Effector CD8-positive, alpha-beta T cell (primary cell): ENCODE results near the gene TGIF1.
"Not testable (repeated sequence)": the region's sequence is repeated elsewhere in the genome, so short reads cannot be mapped to it uniquely, and the experiment has no call there.

Experiments
- DNase-seq: peaks from one replicate; lab custom pipeline; 2025; lab: John Stamatoyannopoulos, UW

TGIF1 gene

DNA sequence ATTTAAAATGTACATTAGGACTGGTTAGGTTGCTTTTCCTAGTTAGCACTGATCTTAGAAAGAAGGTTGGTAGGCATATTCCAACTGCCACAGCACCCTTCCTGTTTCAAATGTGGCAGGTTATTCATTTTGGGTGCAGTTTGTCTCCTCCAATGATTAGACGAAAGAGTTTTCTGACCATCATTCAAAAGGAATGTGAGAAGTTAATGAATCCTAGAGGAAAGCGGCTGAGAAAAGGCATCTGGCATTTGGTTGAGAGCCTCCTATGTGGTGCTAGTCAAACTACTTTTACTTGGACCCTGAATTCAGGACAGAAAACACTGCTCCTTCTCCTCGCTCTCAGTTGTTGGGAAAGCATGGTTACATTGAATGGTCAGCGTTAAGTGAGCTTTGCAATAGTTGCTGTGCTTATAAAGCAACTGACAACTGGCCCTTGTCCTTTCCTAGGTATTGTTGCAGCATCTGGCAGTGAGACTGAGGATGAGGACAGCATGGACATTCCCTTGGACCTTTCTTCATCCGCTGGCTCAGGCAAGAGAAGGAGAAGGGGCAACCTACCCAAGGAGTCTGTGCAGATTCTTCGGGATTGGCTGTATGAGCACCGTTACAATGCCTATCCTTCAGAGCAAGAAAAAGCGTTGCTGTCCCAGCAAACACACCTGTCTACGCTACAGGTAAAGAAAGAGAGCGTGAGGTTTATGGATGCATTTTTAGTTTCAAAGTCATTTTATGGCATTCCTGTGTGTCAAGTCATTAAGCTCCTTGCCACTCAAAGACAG lies 6.1 kb downstream of the TGIF1 start:
- no peak for DNase-seq

DNA sequence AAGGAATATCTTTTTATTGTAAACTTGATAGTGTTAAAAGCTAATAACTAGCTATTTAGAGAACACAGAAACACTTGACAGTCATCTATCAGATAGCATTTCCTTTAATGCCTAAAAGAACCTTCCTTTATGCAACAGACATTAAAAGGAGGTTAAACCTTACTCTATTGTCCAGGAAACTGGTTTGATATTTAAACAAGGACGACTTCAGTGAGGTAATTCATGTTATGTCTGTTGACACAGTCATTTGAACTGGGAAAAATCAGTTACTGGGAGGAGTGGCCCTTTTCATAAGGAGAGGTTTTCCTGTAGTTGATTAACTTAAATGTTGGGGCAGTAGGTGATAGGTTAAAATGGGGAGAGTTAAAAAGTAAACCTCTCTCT lies 6.7 kb downstream of the TGIF1 start:
- DNase-seq, result no peak

DNA sequence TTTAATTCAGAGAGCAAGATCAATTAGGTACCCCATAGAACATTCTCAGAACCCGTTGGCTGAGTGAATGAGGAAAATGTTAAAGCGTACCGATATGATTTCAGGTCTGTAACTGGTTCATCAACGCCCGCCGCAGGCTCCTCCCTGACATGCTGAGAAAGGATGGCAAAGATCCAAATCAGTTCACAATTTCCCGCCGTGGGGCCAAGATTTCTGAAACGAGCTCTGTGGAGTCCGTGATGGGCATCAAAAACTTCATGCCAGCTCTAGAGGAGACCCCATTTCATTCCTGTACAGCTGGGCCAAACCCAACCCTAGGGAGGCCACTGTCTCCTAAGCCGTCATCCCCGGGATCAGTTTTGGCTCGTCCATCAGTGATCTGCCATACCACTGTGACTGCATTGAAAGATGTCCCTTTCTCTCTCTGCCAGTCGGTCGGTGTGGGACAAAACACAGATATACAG lies 7.3 kb downstream of the TGIF1 start:
- DNase-seq, result no peak

GRCh38 chr18:3458378-3458777 lies 8.4 kb downstream of the TGIF1 start:
- no peak for DNase-seq

DNA sequence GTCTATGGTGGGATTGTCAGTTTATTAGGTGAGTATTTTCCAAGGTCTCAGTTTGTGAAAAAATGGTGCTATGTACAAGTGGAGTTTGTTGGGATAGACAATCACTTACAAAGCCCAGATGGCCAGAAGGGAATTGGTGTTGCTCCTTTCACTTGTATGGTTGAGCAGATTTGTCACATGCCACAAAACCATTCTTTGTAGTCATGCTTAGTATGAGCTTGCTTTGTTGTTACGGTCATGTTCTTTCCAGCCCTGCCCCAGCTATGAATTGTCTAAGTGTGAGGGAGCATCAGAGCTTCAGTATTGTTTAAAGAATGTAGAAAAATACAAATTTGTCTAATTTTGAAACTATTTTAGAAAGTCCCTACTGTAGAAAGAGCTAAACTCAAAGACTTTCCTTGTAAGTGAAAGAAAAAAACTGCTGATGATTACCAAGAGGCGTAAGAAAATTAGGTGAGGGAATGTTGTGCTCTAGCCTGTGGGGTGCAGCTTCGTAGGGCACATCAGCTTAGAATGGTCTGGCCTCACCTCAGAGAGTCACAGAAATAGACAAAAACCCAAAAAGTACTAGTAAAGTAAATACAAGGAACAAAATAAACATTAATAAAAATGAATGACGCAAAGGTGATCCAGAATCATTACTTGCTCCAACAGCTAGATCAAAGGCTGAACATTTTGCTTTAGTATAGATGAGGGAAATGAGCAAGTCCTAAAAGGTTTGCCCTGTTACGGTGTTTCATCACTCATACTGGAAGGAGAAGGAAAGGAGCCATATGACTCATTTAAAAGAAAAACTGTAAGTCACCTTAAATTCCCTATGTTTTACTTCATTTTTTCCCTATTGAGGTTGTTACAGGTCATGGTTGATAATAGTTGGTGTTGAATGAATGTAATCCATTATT lies 9.2 kb downstream of the TGIF1 start:
- no peak for DNase-seq

- no peak for DNase-seq
Measured at GRCh38 chr18:3460823-3461398, 10.9 kb downstream of the TGIF1 start.

DNA sequence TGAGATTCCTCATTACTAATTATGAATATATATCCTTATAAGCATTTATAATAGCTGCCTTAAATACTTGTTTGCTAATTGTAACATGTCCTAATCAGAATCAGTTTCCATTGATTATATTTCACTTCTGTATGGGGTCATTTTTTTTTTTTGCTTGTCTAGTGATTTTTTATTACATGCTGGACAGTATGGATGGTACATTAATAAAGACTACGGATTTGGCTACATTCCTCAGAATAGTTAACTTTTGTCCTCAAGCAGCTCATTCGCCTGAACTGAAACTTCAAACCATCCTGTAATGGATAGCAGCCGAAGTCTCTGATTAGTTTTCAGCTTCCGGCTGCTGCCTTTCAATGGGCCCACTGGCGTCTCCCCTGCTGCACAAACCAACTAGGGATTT lies 11.7 kb downstream of the TGIF1 start:
- no peak for DNase-seq

- no peak for DNase-seq
Measured at GRCh38 chr18:3463051-3463450, 13.1 kb downstream of the TGIF1 start.

DNA sequence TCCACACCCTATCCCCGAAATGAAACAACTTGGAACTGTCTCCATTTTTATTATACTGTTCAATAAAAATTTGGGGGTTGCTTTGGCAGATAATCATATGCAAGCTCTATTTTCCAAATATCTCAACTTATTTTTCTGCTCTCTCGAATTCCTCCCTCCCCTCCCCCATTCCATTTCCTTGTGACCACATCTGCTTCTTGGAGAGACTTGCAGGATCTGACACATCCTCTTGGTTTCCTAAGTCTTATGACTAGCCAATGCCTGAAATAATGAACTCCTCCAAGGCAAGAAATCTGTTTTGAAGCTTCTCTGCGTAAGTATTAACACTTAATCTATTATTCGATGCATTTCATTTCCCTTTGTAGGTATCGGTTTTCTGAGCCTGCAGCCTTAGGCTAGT lies 16.1 kb downstream of the TGIF1 start:
- DNase-seq, result no peak

DNA sequence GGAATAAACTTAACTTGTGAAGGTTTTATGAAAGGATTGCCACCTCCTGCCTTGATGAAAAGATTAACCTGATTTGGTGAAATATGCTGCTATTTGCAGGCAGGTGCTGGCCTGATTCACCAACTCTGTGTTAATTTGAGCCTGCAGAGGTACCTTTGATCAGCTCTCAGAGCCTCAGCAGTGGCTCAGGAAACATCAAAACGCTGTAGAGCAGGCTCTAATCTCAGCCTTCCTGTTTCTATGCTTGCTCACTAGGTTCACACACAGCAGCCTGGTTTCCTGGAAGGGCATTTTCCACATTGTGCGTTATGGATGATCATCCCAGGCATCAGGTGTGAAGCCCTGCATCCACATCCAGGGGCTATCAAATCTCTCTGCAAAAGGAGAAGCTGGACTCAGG lies 16.9 kb downstream of the TGIF1 start:
- no peak for DNase-seq

GRCh38 chr18:3468066-3468705 lies 18.2 kb downstream of the TGIF1 start:
- DNase-seq, result no peak

DNA sequence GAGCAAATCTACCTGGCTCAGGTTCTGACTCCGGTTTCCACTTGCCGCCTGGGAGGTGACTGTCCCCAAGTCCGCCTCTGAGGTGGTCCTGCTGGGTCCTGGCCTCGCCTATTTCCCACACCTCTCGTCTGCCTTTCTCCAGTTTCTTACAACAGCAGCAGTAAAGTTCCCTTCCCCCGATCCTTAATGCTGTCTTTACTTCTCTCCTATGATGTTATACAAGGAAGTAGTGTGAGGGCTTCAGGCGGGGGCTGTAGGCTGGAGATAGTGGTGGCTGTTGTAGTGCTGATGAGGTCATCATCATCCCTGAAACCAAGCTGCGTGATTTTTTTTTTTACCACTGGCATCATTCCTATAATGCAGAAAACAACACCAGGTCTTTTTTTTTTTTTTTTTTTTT lies 18.9 kb downstream of the TGIF1 start:
- DNase-seq, result no peak

GRCh38 chr18:3471141-3471648 lies 21.2 kb downstream of the TGIF1 start:
- no peak for DNase-seq

DNA sequence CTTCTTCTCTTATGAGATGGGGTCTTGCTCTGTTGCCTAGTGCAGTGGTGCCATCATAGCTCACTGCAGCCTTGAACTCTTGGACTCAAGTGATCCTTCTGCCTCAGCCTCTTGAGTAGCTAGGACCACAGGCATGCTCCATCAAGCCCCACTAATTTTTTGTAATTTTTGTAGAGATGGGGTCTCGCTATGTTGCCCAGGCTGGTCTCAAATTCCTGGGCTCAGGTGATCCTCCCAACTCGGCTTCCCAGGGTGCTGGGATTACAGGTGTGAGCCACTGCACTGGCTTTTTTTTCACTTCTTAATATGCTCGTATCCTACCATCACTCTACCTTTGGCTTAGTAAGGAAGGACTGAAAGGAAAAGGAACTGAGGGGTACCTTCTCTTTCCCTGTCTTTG lies 22.1 kb downstream of the TGIF1 start:
- not testable (repeated sequence) for DNase-seq

DNA sequence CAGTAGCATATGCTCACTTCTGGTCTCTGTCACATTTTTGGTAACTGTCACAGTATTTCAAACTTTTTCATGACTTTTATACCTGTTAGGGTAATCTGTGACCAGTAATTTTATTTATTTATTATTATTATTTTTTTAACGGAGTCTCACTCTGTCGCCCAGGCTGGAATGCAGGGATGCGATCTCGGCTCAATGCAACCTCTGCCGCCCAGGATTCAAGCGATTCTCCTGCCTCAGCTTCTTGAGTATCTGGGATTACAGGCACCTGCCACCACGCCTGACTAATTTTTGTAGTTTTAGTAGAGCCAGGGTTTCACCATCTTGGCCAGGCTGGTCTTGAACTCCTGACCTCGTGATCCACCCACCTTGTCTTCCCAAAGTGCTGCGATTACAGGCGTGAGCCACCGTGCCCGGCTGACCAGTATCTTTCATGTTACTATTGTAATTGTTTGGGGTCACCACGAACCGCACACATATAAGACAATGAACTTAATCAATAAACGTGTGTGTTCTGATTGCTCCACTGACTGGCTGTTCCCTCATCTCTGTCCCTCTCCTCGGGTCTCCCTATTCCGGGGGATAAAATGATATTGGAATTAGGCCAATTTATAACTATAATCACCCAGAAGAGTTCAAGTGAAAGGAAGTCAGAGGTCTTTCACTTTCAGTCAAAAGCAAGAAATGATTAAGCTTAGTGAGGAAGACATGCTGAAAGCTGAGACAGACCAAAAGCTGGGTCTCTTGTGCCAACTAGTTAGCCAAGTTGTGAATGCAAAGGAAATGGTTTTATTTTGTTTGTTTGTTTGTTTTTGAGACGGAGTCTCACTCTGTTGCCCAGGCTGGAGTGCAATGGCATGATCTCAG lies 22.9 kb downstream of the TGIF1 start:
- no peak for DNase-seq

DNA sequence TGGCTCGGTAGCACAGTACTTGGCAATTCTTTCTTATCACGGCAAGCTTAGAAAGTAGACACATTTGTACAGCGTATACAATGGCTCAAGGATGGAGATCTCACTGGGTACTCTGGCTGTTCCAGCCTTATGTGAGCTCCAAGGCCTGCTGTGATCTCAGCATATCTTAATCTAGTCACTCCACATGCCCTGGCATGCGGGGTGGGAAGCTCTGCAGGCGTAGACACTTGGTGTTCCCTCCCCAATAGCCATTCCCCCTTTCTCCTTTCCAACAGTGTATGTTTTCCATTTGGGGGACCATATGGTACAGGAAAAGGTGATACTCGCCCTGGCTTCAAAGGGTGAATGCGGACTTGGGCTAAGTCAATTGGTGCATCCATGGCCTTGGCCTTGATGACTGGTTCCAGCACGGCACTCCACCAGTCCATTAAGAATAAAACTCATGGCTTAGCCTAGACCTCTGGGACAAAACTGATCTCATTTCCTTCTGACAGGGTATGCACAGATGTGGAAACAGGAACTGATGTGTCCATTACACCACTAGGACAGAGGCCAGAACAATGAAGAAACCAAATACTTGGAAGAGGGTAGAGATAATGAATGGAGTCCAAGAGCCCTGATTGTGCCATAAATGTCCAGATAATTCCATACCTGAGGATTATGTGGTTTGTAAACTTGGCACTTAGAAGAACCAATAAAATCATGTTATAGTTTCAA lies 28.4 kb downstream of the TGIF1 start:
- no peak for DNase-seq

DNA sequence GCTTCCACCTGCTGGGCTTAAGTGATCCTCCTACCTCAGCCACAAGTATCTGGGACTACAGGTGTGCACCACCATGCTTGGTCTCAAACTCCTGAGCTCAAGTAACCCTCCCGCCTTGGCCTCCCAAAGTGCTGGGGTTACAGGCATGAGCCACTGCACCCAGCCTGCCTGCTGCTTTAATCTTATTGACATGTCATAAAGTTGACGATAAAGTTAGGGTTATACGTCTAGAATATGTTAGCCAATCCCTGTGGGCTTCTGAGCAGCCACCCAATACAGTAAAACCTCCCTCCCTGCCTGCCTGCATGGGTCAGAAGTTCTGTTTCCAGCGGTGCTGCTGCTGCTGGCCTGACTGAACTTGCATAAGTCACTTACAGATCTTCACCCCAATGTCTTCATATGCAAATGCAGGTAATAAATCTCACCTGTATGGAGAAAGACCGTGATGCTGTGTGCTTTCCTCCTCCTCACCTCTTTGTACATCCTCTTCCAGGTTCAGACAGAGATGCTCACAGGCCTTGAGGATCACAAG lies 30.1 kb downstream of the TGIF1 start:
- no peak for DNase-seq

- no peak for DNase-seq
Measured at GRCh38 chr18:3480827-3481573, 31.0 kb downstream of the TGIF1 start.

- no peak for DNase-seq
Measured at GRCh38 chr18:3481696-3482210, 31.8 kb downstream of the TGIF1 start.
